ENCODE data around the gene GPR33.

GRCh38 chr14:31442284-31442683 lies 45.6 kb downstream of the GPR33 start:
- TF ChIP-seq TOX (CRISPR knock-in tag; IDR thresholded peaks at IDR 0.05; ENCODE audit: borderline replicate concordance) (no peak), RARB (CRISPR knock-in tag; IDR thresholded peaks at IDR 0.05) (no peak), ARNTL (CRISPR knock-in tag; IDR thresholded peaks at IDR 0.05; ENCODE audit: borderline replicate concordance, low read depth) (no peak)

Measured in SK-N-SH treated with all-trans-retinoic acid at 6 μM for 48 hours (cell line).